IMR-90 (cell line): ENCODE measurements around the gene PRAC1. TPM values are rescaled to one million over a fixed set of nuclear protein-coding genes. Genes with fewer than 3 reads are reported as not detected.

Experiments used
- ATAC-seq: fragments of 200-7000 bp; cut with Tn5 transposase; 2 replicates; pipeline ENCODE4 v1.9.1; 2020; ENCODE audit warnings: low read depth, mild to moderate bottlenecking, moderate library complexity
- BruUV-seq: library from RNA; stranded (reverse); fragments of 400-500 nt; replicated peaks from 2 replicates; lab custom pipeline; 2021; lab: Mats Ljungman, UMichigan
- CTCF ChIA-PET: fragments of 300-600 bp; formaldehyde crosslinking; extraction: SDS; loops from one replicate; lab custom pipeline; 2021; ENCODE audit warnings: antibody characterized with exemption; lab: Yijun Ruan, JAX
- POLR2A ChIA-PET: fragments of 300-600 bp; sonication (Branson Sonifier 250); formaldehyde crosslinking; loops from one replicate; lab custom pipeline; 2022; ENCODE audit warnings: antibody characterized with exemption; ENCODE audit not compliant: unreplicated experiment; lab: Charles Lee
- DNase-seq: peaks from one replicate; pipeline ENCODE4 v3.0.0; 2013
- H2AFZ ChIP-seq: replicated peaks from 2 replicates; pipeline ENCODE3; 2013; ENCODE audit warnings: low read length, mild to moderate bottlenecking; ENCODE audit not compliant: poor library complexity
- H2AK5ac ChIP-seq: 2 replicates; pipeline ENCODE4 v1.6.1; 2013; ENCODE audit warnings: low read depth, low read length, inconsistent platforms
- H2AK9ac ChIP-seq: replicated peaks from 2 replicates; pipeline ENCODE3; 2013; ENCODE audit warnings: mild to moderate bottlenecking, low read depth, low read length, moderate library complexity; ENCODE audit not compliant: poor library complexity
- H2BK120ac ChIP-seq: 2 replicates; pipeline ENCODE4 v1.6.1; 2013; ENCODE audit warnings: low read depth, low read length, inconsistent platforms
- H2BK15ac ChIP-seq: 3 replicates; pipeline ENCODE4 v1.6.1; 2013; ENCODE audit warnings: low read depth, low read length, inconsistent platforms
- H2BK20ac ChIP-seq: 2 replicates; pipeline ENCODE4 v1.6.1; 2013; ENCODE audit warnings: low read depth, mild to moderate bottlenecking, inconsistent platforms, low read length, moderate library complexity
- H2BK5ac ChIP-seq: 2 replicates; pipeline ENCODE4 v1.6.1; 2013; ENCODE audit warnings: mild to moderate bottlenecking, low read depth, low read length, inconsistent platforms; ENCODE audit not compliant: poor library complexity, severe bottlenecking
- H3K14ac ChIP-seq: replicated peaks from 2 replicates; pipeline ENCODE4 v1.6.1; 2013; ENCODE audit warnings: low read depth, low read length, inconsistent platforms
- H3K18ac ChIP-seq: 2 replicates; pipeline ENCODE4 v1.6.1; 2013; ENCODE audit warnings: low read depth, low read length, control low read depth
- H3K23ac ChIP-seq: 2 replicates; pipeline ENCODE4 v1.6.1; 2013; ENCODE audit warnings: low read depth, low read length, inconsistent platforms
- H3K27ac ChIP-seq: 2 replicates; pipeline ENCODE4 v1.5.1; 2013; ENCODE audit warnings: mild to moderate bottlenecking, control low read depth, low read length; ENCODE audit not compliant: insufficient read depth
- H3K27me3 ChIP-seq: 2 replicates; pipeline ENCODE4 v1.6.1; 2013; ENCODE audit warnings: low read length; ENCODE audit not compliant: control insufficient read depth, insufficient read depth
- H3K36me3 ChIP-seq: 2 replicates; pipeline ENCODE4 v1.6.1; 2013; ENCODE audit warnings: low read length, mixed read lengths; ENCODE audit not compliant: control insufficient read depth, insufficient read depth
- H3K4ac ChIP-seq: 2 replicates; pipeline ENCODE4 v1.6.1; 2013; ENCODE audit warnings: low read depth, low read length, inconsistent platforms
- H3K4me1 ChIP-seq: 2 replicates; pipeline ENCODE4 v1.6.1; 2013; ENCODE audit warnings: low read length, mixed read lengths; ENCODE audit not compliant: control insufficient read depth, insufficient read depth
- H3K4me2 ChIP-seq: 2 replicates; pipeline ENCODE4 v1.6.1; 2013; ENCODE audit warnings: low read depth, mild to moderate bottlenecking, control low read depth, low read length, moderate library complexity
- H3K4me3 ChIP-seq: 2 replicates; pipeline ENCODE4 v1.5.1; 2013; ENCODE audit warnings: low read depth, mild to moderate bottlenecking, control low read depth, low read length, moderate library complexity; ENCODE audit not compliant: insufficient read depth
- H3K56ac ChIP-seq: 2 replicates; pipeline ENCODE4 v1.6.1; 2013; ENCODE audit warnings: low read length, inconsistent platforms; ENCODE audit not compliant: insufficient read depth; ENCODE audit errors: extremely low read depth
- H3K79me1 ChIP-seq, 2 experiments: 2 replicates each; pipeline ENCODE4 v1.6.1; 2013; ENCODE audit warnings: low read length in 2 of 2, inconsistent platforms in 1 of 2, low read depth in 1 of 2
- H3K9ac ChIP-seq: 2 replicates; pipeline ENCODE4 v1.6.1; 2013; ENCODE audit warnings: low read depth, low read length, control low read depth
- H3K9me1 ChIP-seq: 2 replicates; pipeline ENCODE4 v1.6.1; 2013; ENCODE audit warnings: low read length, inconsistent platforms; ENCODE audit not compliant: insufficient read depth
- H3K9me3 ChIP-seq: 2 replicates; pipeline ENCODE4 v1.6.1; 2013; ENCODE audit warnings: low read length; ENCODE audit not compliant: control insufficient read depth, insufficient read depth
- H4K20me1 ChIP-seq: 2 replicates; pipeline ENCODE4 v1.6.1; 2013; ENCODE audit warnings: low read length, inconsistent platforms; ENCODE audit not compliant: insufficient read depth
- H4K5ac ChIP-seq: 2 replicates; pipeline ENCODE4 v1.6.1; 2013; ENCODE audit warnings: mild to moderate bottlenecking, low read depth, low read length, control low read depth
- H4K8ac ChIP-seq, 2 experiments: 2 replicates each; pipeline ENCODE4 v1.6.1; 2013; ENCODE audit warnings: low read depth in 2 of 2, low read length in 2 of 2, control low read depth in 1 of 2, inconsistent platforms in 1 of 2
- H4K91ac ChIP-seq: 2 replicates; pipeline ENCODE4 v1.6.1; 2013; ENCODE audit warnings: low read depth, low read length, inconsistent platforms; ENCODE audit not compliant: insufficient read depth
- WGBS, 2 experiments: methylation state at CpG; one replicate each; pipeline versions ENCODE4 v1.1.5 to v1.1.7; 2013; ENCODE audit warnings: missing lambda C conversion rate in 2 of 2; ENCODE audit not compliant: insufficient read length in 1 of 2; ENCODE audit errors: extremely low coverage in 2 of 2; 5-methylcytosine and 5-hydroxymethylcytosine counted together
- dilution Hi-C: fragments of 300-500 bp; cut with HindIII; formaldehyde crosslinking; loops from one replicate; pipeline ENCODE4 v1.14.3; 2018; ENCODE audit warnings: low sequenced_read_pairs; ENCODE audit not compliant: unreplicated experiment
- in situ Hi-C: fragments of 300-500 bp; cut with MboI; formaldehyde crosslinking; loops from 3 replicates; pipeline ENCODE4 v1.14.3; 2019; ENCODE audit warnings: low sequenced_read_pairs, inconsistent platforms, mixed read lengths
- intact Hi-C: fragments of 100-400 bp; cut with micrococcal nuclease; formaldehyde crosslinking; loops from 2 replicates; pipeline ENCODE4 v1.10.0; 2022
- polyA plus RNA-seq, 3 experiments: library from polyadenylated mRNA; depleted of rRNA; stranded (reverse); fragments of >200 nt; gene quantifications; 2 replicates each; pipeline ENCODE4 v1.2.3, GENCODE V29; 2012; ENCODE audit warnings: low replicate concordance in 1 of 3
- total RNA-seq: library from RNA; depleted of rRNA; stranded (reverse); fragments of >200 nt; gene quantifications from 2 replicates; pipeline ENCODE4 v1.2.3, GENCODE V29; 2012
- TF ChIP-seq, protein P1 (sequence below): fragments of 150-350 bp; IDR thresholded peaks from 2 replicates; pipeline ENCODE4 v1.6.1; 2016; ENCODE audit warnings: low read depth, mild to moderate bottlenecking, low read length, moderate library complexity, borderline replicate concordance

PRAC1 gene
- total and polyA plus RNA-seq, 2 of the 4 experiments (the other 2 are of a cell fraction): not detected

DNA sequence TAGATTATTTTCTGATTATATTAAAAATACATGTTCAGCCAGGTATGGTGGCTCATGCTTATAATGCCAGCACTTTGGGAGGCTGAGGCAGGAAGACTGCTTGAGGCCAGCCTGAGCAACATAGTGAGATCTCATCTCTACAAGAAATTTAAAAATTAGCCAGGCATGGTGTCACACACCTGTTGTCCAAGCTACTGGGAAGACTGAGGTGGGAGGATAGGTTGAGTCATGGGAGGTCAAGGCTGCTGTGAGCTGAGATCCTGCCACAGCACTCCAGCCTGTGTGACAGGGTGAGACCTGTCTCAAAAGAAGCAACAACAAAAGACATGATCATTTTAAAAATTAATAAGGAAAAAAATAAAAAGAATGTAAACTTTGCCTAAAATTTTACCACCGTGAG lies 40.7 kb downstream of the PRAC1 start:
- Histone ChIP-seq H2AFZ (no peak overlapping the region), H3K79me1 (no peaks in the 10 kb centered on the region), H2AK9ac (no peak overlapping the region), H3K27ac (no peak overlapping the region), H3K4me2 (no peak overlapping the region), H4K5ac (no peak overlapping the region), H3K23ac (no peak overlapping the region), H2BK120ac (no peak overlapping the region), H3K9ac (no peak overlapping the region), H3K4me3 (no peak overlapping the region), H4K91ac (no peak overlapping the region), H2BK5ac (no peak overlapping the region), H3K36me3 (no peaks in the 10 kb centered on the region), H3K18ac (no peak overlapping the region), H3K4me1 (no peaks in the 10 kb centered on the region), H4K20me1 (no peaks in the 10 kb centered on the region), H3K27me3 (peaks cover 63% of the 10 kb centered on the region), H3K56ac (no peak overlapping the region), H2BK20ac (no peak overlapping the region), H3K4ac (no peak overlapping the region), H3K9me1 (no peaks in the 10 kb centered on the region), H4K8ac (no peak overlapping the region), H3K14ac (no peak overlapping the region), H2BK15ac (no peak overlapping the region), H2AK5ac (no peak overlapping the region), H3K9me3 (no peaks in the 10 kb centered on the region)
- TF ChIP-seq, protein P1, sequence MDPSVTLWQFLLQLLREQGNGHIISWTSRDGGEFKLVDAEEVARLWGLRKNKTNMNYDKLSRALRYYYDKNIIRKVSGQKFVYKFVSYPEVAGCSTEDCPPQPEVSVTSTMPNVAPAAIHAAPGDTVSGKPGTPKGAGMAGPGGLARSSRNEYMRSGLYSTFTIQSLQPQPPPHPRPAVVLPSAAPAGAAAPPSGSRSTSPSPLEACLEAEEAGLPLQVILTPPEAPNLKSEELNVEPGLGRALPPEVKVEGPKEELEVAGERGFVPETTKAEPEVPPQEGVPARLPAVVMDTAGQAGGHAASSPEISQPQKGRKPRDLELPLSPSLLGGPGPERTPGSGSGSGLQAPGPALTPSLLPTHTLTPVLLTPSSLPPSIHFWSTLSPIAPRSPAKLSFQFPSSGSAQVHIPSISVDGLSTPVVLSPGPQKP: no peak
- ChIA-PET CTCF (interaction anchor here (1.0 kb wide), 1 partner anchor 109 kb away, joined by 3 read pairs; no protein-coding TSS in a partner anchor), POLR2A (no interaction called here)
- BruUV-seq: no TSS peak
- no CpG with 5 or more reads among the region's 1 CpG for WGBS, 2 experiments
- dilution Hi-C loops: no loop called here
- intact Hi-C loops: no loop called here
- ATAC-seq: no peak
- in situ Hi-C loops: no loop called here
- DNase-seq: no peak
